Measurements from ENCODE around the gene ATG16L2. TPM values are rescaled to one million over a fixed set of nuclear protein-coding genes. Genes with fewer than 3 reads are reported as not detected.
"Not testable (repeated sequence)": the region's sequence is repeated elsewhere in the genome, so short reads cannot be mapped to it uniquely, and the experiment has no call there.

Gene ATG16L2
- total and polyA plus RNA-seq, 9 of the 15 experiments (the other 6 are each of a cell fraction or from before 2014, with no cell fraction given) = 0.18 to 11.2 (median 6.2) TPM

DNA sequence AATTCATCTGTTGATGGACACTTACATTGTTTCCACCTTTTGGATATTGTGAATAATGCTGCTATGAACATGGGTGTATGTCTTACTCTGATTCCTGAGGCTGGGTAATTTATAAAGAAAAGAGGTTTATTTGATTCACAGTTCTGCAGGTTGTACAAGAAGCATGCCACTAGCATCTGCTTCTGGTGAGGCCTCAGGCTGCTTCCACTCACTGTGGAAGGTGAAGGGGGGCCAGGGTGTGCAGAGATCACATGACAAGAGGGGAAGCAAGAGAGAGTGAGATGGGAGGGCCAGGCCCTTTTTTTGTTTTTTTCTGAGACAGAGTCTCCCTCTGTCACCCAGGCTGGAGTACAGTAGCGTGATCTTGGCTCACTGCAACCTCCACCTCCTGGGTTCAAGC lies 7.8 kb upstream of the ATG16L2 start:
- H3K4me1 ChIP-seq (replicated peaks in 1 of 2; ENCODE audit: control insufficient read depth in 2 of 2, insufficient read depth in 2 of 2, low read length in 2 of 2); BruUV-seq (replicated peaks); ATAC-seq; H3K27me3 ChIP-seq (ENCODE audit: control insufficient read depth in 2 of 2, insufficient read depth in 2 of 2, low read length in 2 of 2); H2AFZ ChIP-seq (ENCODE audit: low read depth, low read length); H3K4me3 ChIP-seq; H3K27ac ChIP-seq (ENCODE audit: extremely low read depth, low read depth, low read length); H3K79me2 ChIP-seq (ENCODE audit: control insufficient read depth, insufficient read depth, low read length); FAIRE-seq; intact Hi-C loops (cut with micrococcal nuclease); H3K9me3 ChIP-seq (replicated peaks; ENCODE audit: control insufficient read depth, insufficient read depth, low read depth, low read length); DNase-seq (ENCODE audit: extremely low read depth in 1 of 4, low spot score in 3 of 4); H4K20me1 ChIP-seq (replicated peaks; ENCODE audit: control insufficient read depth, insufficient read depth, low read length); H3K9me1 ChIP-seq (ENCODE audit: control insufficient read depth, insufficient read depth, low read length); in situ Hi-C loops (cut with MboI); H3K9ac ChIP-seq (ENCODE audit: insufficient read depth in 1 of 2, low read depth in 2 of 2, low read length in 2 of 2); CTCF ChIA-PET (ENCODE audit: low intra/inter-chr PET ratio); H3K4me2 ChIP-seq (ENCODE audit: insufficient read depth, low read length); H3K36me3 ChIP-seq (ENCODE audit: control insufficient read depth, insufficient read depth, low read length): not testable (repeated sequence)
- 80% methylated on average over 1 of the region's 1 CpG for WGBS (ENCODE audit: insufficient coverage, low coverage, missing lambda C conversion rate)
- TF ChIP-seq, protein P1, sequence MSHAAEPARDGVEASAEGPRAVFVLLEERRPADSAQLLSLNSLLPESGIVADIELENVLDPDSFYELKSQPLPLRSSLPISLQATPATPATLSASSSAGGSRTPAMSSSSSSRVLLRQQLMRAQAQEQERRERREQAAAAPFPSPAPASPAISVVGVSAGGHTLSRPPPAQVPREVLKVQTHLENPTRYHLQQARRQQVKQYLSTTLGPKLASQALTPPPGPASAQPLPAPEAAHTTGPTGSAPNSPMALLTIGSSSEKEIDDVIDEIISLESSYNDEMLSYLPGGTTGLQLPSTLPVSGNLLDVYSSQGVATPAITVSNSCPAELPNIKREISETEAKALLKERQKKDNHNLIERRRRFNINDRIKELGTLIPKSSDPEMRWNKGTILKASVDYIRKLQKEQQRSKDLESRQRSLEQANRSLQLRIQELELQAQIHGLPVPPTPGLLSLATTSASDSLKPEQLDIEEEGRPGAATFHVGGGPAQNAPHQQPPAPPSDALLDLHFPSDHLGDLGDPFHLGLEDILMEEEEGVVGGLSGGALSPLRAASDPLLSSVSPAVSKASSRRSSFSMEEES (CRISPR knock-in tag; IDR thresholded peaks at IDR 0.05) = peak; percentile 63
- TF ChIP-seq ZNF766 (CRISPR knock-in tag; conservative IDR thresholded peaks at IDR 0.05) (peak; percentile 77), TRIM24 (IDR thresholded peaks at IDR 0.05) (0 out of 4 replicates have a peak, but pooled peaks of 1 of the 2 experiments have one; percentile 17), ZNF316 (IDR thresholded peaks at IDR 0.05) (peak; percentile 25; the same call in 1 of the 2 replicates)
- TF ChIP-seq, protein P2, sequence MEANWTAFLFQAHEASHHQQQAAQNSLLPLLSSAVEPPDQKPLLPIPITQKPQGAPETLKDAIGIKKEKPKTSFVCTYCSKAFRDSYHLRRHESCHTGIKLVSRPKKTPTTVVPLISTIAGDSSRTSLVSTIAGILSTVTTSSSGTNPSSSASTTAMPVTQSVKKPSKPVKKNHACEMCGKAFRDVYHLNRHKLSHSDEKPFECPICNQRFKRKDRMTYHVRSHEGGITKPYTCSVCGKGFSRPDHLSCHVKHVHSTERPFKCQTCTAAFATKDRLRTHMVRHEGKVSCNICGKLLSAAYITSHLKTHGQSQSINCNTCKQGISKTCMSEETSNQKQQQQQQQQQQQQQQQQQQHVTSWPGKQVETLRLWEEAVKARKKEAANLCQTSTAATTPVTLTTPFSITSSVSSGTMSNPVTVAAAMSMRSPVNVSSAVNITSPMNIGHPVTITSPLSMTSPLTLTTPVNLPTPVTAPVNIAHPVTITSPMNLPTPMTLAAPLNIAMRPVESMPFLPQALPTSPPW (CRISPR knock-in tag; IDR thresholded peaks at IDR 0.05) = peak; percentile 42; the same call in 1 of the 2 replicates
- POLR2A ChIA-PET = interaction anchor here (1.4 kb wide), 1 partner anchor 10 kb away, joined by 4 read pairs; no protein-coding TSS in a partner anchor

Measured in K562 (cell line).